ENCODE data around the gene TMEM125.
A peak's percentile ranks its signal among the peaks of the same experiment; 100 is the strongest.

The TMEM125 gene

GRCh38 chr1:43247256-43247921, 22.4 kb upstream of the TMEM125 start:
- DNase-seq, result no peak

- DNase-seq, result no peak
Observed at GRCh38 chr1:43250351-43250761, 19.4 kb upstream of the TMEM125 start.

- no peak for DNase-seq
Observed at GRCh38 chr1:43251024-43251423, 18.8 kb upstream of the TMEM125 start.

- DNase-seq, result no peak
Observed at GRCh38 chr1:43252225-43252624, 17.6 kb upstream of the TMEM125 start.

- DNase-seq, result no peak
Observed at GRCh38 chr1:43253173-43253572, 16.6 kb upstream of the TMEM125 start.

- DNase-seq, result no peak
Observed at GRCh38 chr1:43253876-43254275, 15.9 kb upstream of the TMEM125 start.

GRCh38 chr1:43255438-43256210, 14.2 kb upstream of the TMEM125 start:
- DNase-seq, result no peak

- DNase-seq, result no peak
Observed at GRCh38 chr1:43256675-43257570, 12.9 kb upstream of the TMEM125 start.

- DNase-seq, result no peak
Observed at GRCh38 chr1:43258370-43258769, 11.4 kb upstream of the TMEM125 start.

- DNase-seq, result no peak
Observed at GRCh38 chr1:43265431-43265830, 4.4 kb upstream of the TMEM125 start.

- DNase-seq, result no peak
Observed at GRCh38 chr1:43266881-43267280, 2.9 kb upstream of the TMEM125 start.

GRCh38 chr1:43267291-43267805, 2.4 kb upstream of the TMEM125 start:
- DNase-seq, result no peak

- no peak for DNase-seq
Observed at GRCh38 chr1:43267818-43268425, 1.9 kb upstream of the TMEM125 start.

GRCh38 chr1:43270421-43271095, 775 bp downstream of the TMEM125 start:
- DNase-seq, result peak; percentile 32 to 38

GRCh38 chr1:43271186-43272118, 1.7 kb downstream of the TMEM125 start:
- no peak for DNase-seq

GRCh38 chr1:43272161-43272560, 2.4 kb downstream of the TMEM125 start:
- DNase-seq, result no peak

- no peak for DNase-seq
Observed at GRCh38 chr1:43272576-43273571, 3.1 kb downstream of the TMEM125 start.

GRCh38 chr1:43273708-43274107, 3.9 kb downstream of the TMEM125 start:
- no peak for DNase-seq

- peak; percentile 46 to 58 for DNase-seq
Observed at GRCh38 chr1:43274125-43274803, 4.5 kb downstream of the TMEM125 start.

Measured in activated T-cell treated with anti-CD3 and anti-CD28 coated beads, Interleukin-2, amount 50 U/mL, for 48 hours (primary cell).